HepG2 (cell line): ENCODE measurements around the gene DLX3. TPM values are rescaled to one million over a fixed set of nuclear protein-coding genes. Genes with fewer than 3 reads are reported as not detected.

Experiments used
- ATAC-seq: fragments of 200-7000 bp; cut with Tn5 transposase; 3 replicates; pipeline ENCODE4 v1.9.1; 2020; ENCODE audit warnings: mild to moderate bottlenecking, moderate library complexity
- BruUV-seq: library from RNA; stranded (reverse); fragments of 400-500 nt; replicated peaks from 2 replicates; lab custom pipeline; 2021; lab: Mats Ljungman, UMichigan
- CTCF ChIA-PET: fragments of 300-600 bp; formaldehyde crosslinking; extraction: SDS; loops from one replicate; lab custom pipeline; 2021; ENCODE audit warnings: low total read pairs, inconsistent platforms, low intra/inter-chr PET ratio; lab: Yijun Ruan, JAX
- POLR2A ChIA-PET: fragments of 350-600 bp; sonication (Branson Sonifier 250); formaldehyde crosslinking; loops from one replicate; lab custom pipeline; 2020; ENCODE audit warnings: antibody characterized with exemption, inconsistent platforms; lab: Yijun Ruan, JAX
- DNase-seq: peaks from one replicate; pipeline ENCODE4 v3.0.0-alpha.2; 2015; ENCODE audit warnings: low spot score
- FAIRE-seq: peaks from 3 replicates; lab custom pipeline; 2011; peaks lifted over from hg19 to GRCh38; lab: Jason Lieb, UNC
- H2AFZ ChIP-seq: one replicate; pipeline ENCODE4 v1.6.1; 2011; ENCODE audit warnings: low read length, inconsistent platforms
- H3K27ac ChIP-seq: fragments of 300-600 bp; 3 replicates; pipeline ENCODE4 v1.8.0; 2011; ENCODE audit warnings: mixed run types, mild to moderate bottlenecking, mixed read lengths, low read length, inconsistent platforms; ENCODE audit not compliant: insufficient read depth; ENCODE audit errors: extremely low read length
- H3K27me3 ChIP-seq, 2 experiments: fragments of 200-600 bp in 1 of 2; 2 replicates in 1 of 2; 3 replicates in 1 of 2; pipeline versions ENCODE4 v1.6.0 to v1.8.0; 2011; ENCODE audit warnings: low read length in 2 of 2, mild to moderate bottlenecking in 2 of 2, moderate library complexity in 2 of 2, inconsistent platforms in 1 of 2; ENCODE audit not compliant: insufficient read depth in 2 of 2, control insufficient read depth in 1 of 2
- H3K36me3 ChIP-seq, 2 experiments: fragments of 200-600 bp in 1 of 2; replicated peaks in 1 of 2; 2 replicates in 1 of 2; 3 replicates in 1 of 2; pipeline versions ENCODE4 v1.5.1 to v1.8.0; 2011; ENCODE audit warnings: low read length in 2 of 2, inconsistent platforms in 1 of 2; ENCODE audit not compliant: insufficient read depth in 2 of 2, control insufficient read depth in 1 of 2
- H3K4me1 ChIP-seq: 2 replicates; pipeline ENCODE4 v1.5.1; 2012; ENCODE audit warnings: low read length, inconsistent platforms; ENCODE audit not compliant: insufficient read depth
- H3K4me2 ChIP-seq: 2 replicates; pipeline ENCODE4 v1.6.0; 2011; ENCODE audit warnings: low read depth, low read length, inconsistent platforms
- H3K4me3 ChIP-seq, 3 experiments: fragments of 200-600 bp in 1 of 3; sonication (generic), shearing (Covaris generic) in 1 of 3; replicated peaks in 1 of 3; 2 replicates each; pipeline ENCODE4 v1.5.1; 2011 to 2016; ENCODE audit warnings: low read length in 3 of 3, inconsistent platforms in 2 of 3, low read depth in 2 of 3, mild to moderate bottlenecking in 2 of 3, control low read depth in 1 of 3, mixed read lengths in 1 of 3; ENCODE audit not compliant: insufficient read depth in 1 of 3
- H3K79me2 ChIP-seq: one replicate; pipeline ENCODE4 v1.6.1; 2011; ENCODE audit warnings: low read length, inconsistent platforms; ENCODE audit not compliant: insufficient read depth
- H3K9ac ChIP-seq: 2 replicates; pipeline ENCODE4 v1.6.0; 2011; ENCODE audit warnings: mild to moderate bottlenecking, low read depth, low read length, inconsistent platforms; ENCODE audit not compliant: insufficient read depth
- H3K9me3 ChIP-seq: 2 replicates; pipeline ENCODE4 v1.5.1; 2012; ENCODE audit warnings: mild to moderate bottlenecking, low read length
- H4K20me1 ChIP-seq: 2 replicates; pipeline ENCODE4 v1.6.0; 2011; ENCODE audit warnings: inconsistent platforms, mild to moderate bottlenecking, low read length, moderate library complexity; ENCODE audit not compliant: insufficient read depth
- ERF ChIP-seq: IDR thresholded peaks from 2 replicates; pipeline ENCODE4 v1.6.1; 2018; ENCODE audit warnings: missing biosample characterization, missing genetic modification reagents
- KDM2A ChIP-seq: sonication (generic); formaldehyde crosslinking; IDR thresholded peaks from 2 replicates; pipeline ENCODE4 v1.4.0; 2020; ENCODE audit warnings: low read depth, missing genetic modification reagents, borderline replicate concordance
- LCORL ChIP-seq, 2 experiments: fragments of 450-650 bp in 1 of 2; sonication (generic) in 1 of 2; formaldehyde crosslinking in 1 of 2; IDR thresholded peaks; 2 replicates each; pipeline versions ENCODE4 v1.5.0 to v1.6.1; 2017 to 2020; ENCODE audit warnings: antibody characterized with exemption in 1 of 2, missing genetic modification reagents in 1 of 2
- MEIS1 ChIP-seq: sonication (generic); formaldehyde crosslinking; IDR thresholded peaks from 2 replicates; pipeline ENCODE4 v1.9.0; 2021; ENCODE audit warnings: mild to moderate bottlenecking, missing genetic modification reagents, moderate library complexity, borderline replicate concordance
- NCOA1 ChIP-seq: sonication (generic); formaldehyde crosslinking; IDR thresholded peaks from 2 replicates; pipeline ENCODE4 v1.9.0; 2021; ENCODE audit warnings: missing genetic modification reagents
- ONECUT2 ChIP-seq: sonication (generic); formaldehyde crosslinking; IDR thresholded peaks from 2 replicates; pipeline ENCODE4 v1.4.0; 2020; ENCODE audit warnings: missing genetic modification reagents
- PHF21A ChIP-seq: sonication (generic); formaldehyde crosslinking; IDR thresholded peaks from 2 replicates; pipeline ENCODE4 v1.5.0; 2020; ENCODE audit warnings: mild to moderate bottlenecking, missing genetic modification reagents
- PHF8 ChIP-seq: sonication (generic); formaldehyde crosslinking; IDR thresholded peaks from 2 replicates; pipeline ENCODE4 v1.5.0; 2020; ENCODE audit warnings: missing genetic modification reagents
- POLR2AphosphoS5 ChIP-seq: IDR thresholded peaks from 2 replicates; pipeline ENCODE4 v1.6.1; 2012; ENCODE audit warnings: low read depth, low read length
- XRCC5 ChIP-seq: fragments of 200-400 bp; formaldehyde crosslinking; optimal IDR thresholded peaks from 2 replicates; pipeline ENCODE3; 2017; ENCODE audit warnings: mild to moderate bottlenecking, low read length
- ZNF232 ChIP-seq: sonication (generic); formaldehyde crosslinking; IDR thresholded peaks from 2 replicates; pipeline ENCODE4 v1.4.0; 2020; ENCODE audit warnings: missing genetic modification reagents, borderline replicate concordance
- ZNF331 ChIP-seq: sonication (generic); formaldehyde crosslinking; IDR thresholded peaks from 2 replicates; pipeline ENCODE4 v1.4.0; 2020; ENCODE audit warnings: missing genetic modification reagents
- ZNF44 ChIP-seq: sonication (generic); formaldehyde crosslinking; IDR thresholded peaks from 2 replicates; pipeline ENCODE4 v1.5.1; 2020; ENCODE audit warnings: mild to moderate bottlenecking, missing genetic modification reagents
- ZNF605 ChIP-seq: sonication (generic); formaldehyde crosslinking; IDR thresholded peaks from 2 replicates; pipeline ENCODE4 v1.8.0; 2022; ENCODE audit warnings: mild to moderate bottlenecking, missing genetic modification reagents
- ZNF672 ChIP-seq: sonication (generic); formaldehyde crosslinking; IDR thresholded peaks from 2 replicates; pipeline ENCODE4 v1.8.1; 2022; ENCODE audit warnings: missing genetic modification reagents
- ZNF772 ChIP-seq: sonication (generic); formaldehyde crosslinking; IDR thresholded peaks from 2 replicates; pipeline ENCODE4 v1.5.0; 2020; ENCODE audit warnings: mild to moderate bottlenecking, missing genetic modification reagents
- WGBS: methylation state at CpG from one replicate; pipeline ENCODE4 v1.1.6; 2017; ENCODE audit warnings: low lambda C conversion rate; 5-methylcytosine and 5-hydroxymethylcytosine counted together
- in situ Hi-C: cut with HindIII; loops from 2 replicates; pipeline ENCODE4 v1.10.0; 2017; ENCODE audit warnings: low pct_unique_long_range_greater_than_20kb; ENCODE audit not compliant: extremely low pct_ligation_motif_present
- intact Hi-C: fragments of 100-400 bp; cut with micrococcal nuclease; formaldehyde crosslinking; loops from one replicate; pipeline ENCODE4 v1.10.0; 2022; ENCODE audit not compliant: unreplicated experiment
- polyA plus RNA-seq, 8 experiments: library from polyadenylated mRNA; depleted of rRNA in 3 of 8; stranded (reverse) in 7 of 8; unstranded in 1 of 8; fragments of >200 nt; fragmentation: Illumina TruSeq in 4 of 8; extraction: Trizol in 4 of 8; gene quantifications; 2 replicates each; pipeline versions ENCODE4 v1.2.1 to v1.2.3, GENCODE V29; 2011 to 2016; ENCODE audit warnings: low read depth in 4 of 8, missing spikeins in 1 of 8, mixed read lengths in 1 of 8; ENCODE audit not compliant: insufficient read depth in 1 of 8
- total RNA-seq, 5 experiments: library from RNA; depleted of rRNA; stranded (reverse); fragments of >200 nt; fragmentation: Illumina TruSeq; extraction: Trizol; gene quantifications; 2 replicates each; pipeline ENCODE4 v1.2.3, GENCODE V29; 2016; ENCODE audit warnings: low read depth in 1 of 5
- TF ChIP-seq, protein P1 (sequence below): sonication (generic); formaldehyde crosslinking; conservative IDR thresholded peaks from 2 replicates; pipeline ENCODE4 v1.8.1; 2023; ENCODE audit warnings: missing genetic modification reagents
- TF ChIP-seq, protein P2 (sequence below): sonication (generic); formaldehyde crosslinking; IDR thresholded peaks from 2 replicates; pipeline ENCODE4 v1.4.0; 2020; ENCODE audit warnings: mild to moderate bottlenecking, missing genetic modification reagents

Gene DLX3
- total and polyA plus RNA-seq, 2 of the 13 experiments (the other 11 are each of a cell fraction or from before 2014, with no cell fraction given) = 0.03 TPM; not detected in 1

DNA sequence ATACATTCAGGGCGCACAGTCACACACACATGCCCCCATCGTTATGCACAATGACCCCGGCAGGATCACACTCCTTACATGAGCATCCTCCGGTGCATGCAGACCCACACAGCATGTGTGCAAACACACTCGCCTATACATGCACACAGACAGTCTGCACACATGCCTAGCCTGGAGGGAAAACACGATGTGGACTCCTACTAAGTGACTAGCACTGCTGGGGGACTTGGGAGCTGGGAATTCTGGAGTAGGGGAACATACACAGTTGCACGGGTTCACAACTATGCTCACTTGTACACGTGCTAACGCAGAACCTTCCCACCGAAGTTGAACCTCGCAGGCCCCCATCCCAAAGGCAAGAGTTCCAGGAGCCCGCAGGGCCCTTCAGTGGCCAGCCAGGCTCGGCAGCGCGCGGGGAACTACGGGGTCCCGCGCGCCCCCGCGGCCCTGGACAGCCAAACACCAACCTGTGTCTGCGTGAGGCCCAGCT, 2.0 kb downstream of the DLX3 start:
- DNase-seq = no peak
- peaks cover 32 to 92% of the 10 kb centered on the region in 2 experiments for H3K27me3 ChIP-seq
- no peak overlapping the region for H3K9ac ChIP-seq
- ChIA-PET POLR2A (no interaction called here), CTCF (interaction anchor here (7.9 kb wide), 1 partner anchor 132 kb away, joined by 284 read pairs; no protein-coding TSS in a partner anchor)
- H3K79me2 ChIP-seq = no peaks in the 10 kb centered on the region
- FAIRE-seq = no peak
- 13% methylated on average over 22 of the region's 23 CpGs for WGBS
- no peak overlapping the region for H3K27ac ChIP-seq
- peak overlapping the region; percentile 33 to 73 (median 43); a peak in 5 of 6 replicates for H3K4me3 ChIP-seq
- no TSS peak for BruUV-seq
- H3K9me3 ChIP-seq = no peaks in the 10 kb centered on the region
- in situ Hi-C loops (loop anchor here (5.0 kb wide), 1 partner anchor 41 kb away; no protein-coding TSS in a partner anchor), intact Hi-C loops (no loop called here)
- peak overlapping the region; percentile 72 for H3K4me2 ChIP-seq
- no peak for ATAC-seq
- H3K4me1 ChIP-seq = peaks cover 41% of the 10 kb centered on the region
- H3K36me3 ChIP-seq = no peaks in the 10 kb centered on the region
- no peaks in the 10 kb centered on the region for H4K20me1 ChIP-seq
- H2AFZ ChIP-seq = no peak overlapping the region
- no peak for TF ChIP-seq ZNF605 (CRISPR knock-in tag)
- 0 out of 2 replicates have a peak, but pooled peaks have one; percentile 41 for TF ChIP-seq ZNF44 (CRISPR knock-in tag)
- no peak for TF ChIP-seq ZNF772 (CRISPR knock-in tag)
- TF ChIP-seq NCOA1 (CRISPR knock-in tag) = no peak
- TF ChIP-seq ONECUT2 (CRISPR knock-in tag) = no peak
- TF ChIP-seq LCORL (IDR thresholded peaks at IDR 0.05) = no peak
- TF ChIP-seq LCORL (CRISPR knock-in tag; IDR thresholded peaks at IDR 0.05) = peak; percentile 44; the same call in 1 of the 2 replicates
- TF ChIP-seq, protein P1, sequence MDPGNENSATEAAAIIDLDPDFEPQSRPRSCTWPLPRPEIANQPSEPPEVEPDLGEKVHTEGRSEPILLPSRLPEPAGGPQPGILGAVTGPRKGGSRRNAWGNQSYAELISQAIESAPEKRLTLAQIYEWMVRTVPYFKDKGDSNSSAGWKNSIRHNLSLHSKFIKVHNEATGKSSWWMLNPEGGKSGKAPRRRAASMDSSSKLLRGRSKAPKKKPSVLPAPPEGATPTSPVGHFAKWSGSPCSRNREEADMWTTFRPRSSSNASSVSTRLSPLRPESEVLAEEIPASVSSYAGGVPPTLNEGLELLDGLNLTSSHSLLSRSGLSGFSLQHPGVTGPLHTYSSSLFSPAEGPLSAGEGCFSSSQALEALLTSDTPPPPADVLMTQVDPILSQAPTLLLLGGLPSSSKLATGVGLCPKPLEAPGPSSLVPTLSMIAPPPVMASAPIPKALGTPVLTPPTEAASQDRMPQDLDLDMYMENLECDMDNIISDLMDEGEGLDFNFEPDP (CRISPR knock-in tag) = no peak
- TF ChIP-seq ZNF672 (CRISPR knock-in tag) = no peak
- no peak for TF ChIP-seq ZNF331 (CRISPR knock-in tag)
- TF ChIP-seq ZNF232 (CRISPR knock-in tag) = no peak
- TF ChIP-seq ERF = no peak
- no peak for TF ChIP-seq POLR2AphosphoS5
- TF ChIP-seq PHF8 (CRISPR knock-in tag) = 0 out of 2 replicates have a peak, but pooled peaks have one; percentile 29
- TF ChIP-seq KDM2A (CRISPR knock-in tag) = no peak
- TF ChIP-seq PHF21A (CRISPR knock-in tag) = 0 out of 2 replicates have a peak, but pooled peaks have one; percentile 27
- TF ChIP-seq XRCC5 = no peak
- TF ChIP-seq, protein P2, sequence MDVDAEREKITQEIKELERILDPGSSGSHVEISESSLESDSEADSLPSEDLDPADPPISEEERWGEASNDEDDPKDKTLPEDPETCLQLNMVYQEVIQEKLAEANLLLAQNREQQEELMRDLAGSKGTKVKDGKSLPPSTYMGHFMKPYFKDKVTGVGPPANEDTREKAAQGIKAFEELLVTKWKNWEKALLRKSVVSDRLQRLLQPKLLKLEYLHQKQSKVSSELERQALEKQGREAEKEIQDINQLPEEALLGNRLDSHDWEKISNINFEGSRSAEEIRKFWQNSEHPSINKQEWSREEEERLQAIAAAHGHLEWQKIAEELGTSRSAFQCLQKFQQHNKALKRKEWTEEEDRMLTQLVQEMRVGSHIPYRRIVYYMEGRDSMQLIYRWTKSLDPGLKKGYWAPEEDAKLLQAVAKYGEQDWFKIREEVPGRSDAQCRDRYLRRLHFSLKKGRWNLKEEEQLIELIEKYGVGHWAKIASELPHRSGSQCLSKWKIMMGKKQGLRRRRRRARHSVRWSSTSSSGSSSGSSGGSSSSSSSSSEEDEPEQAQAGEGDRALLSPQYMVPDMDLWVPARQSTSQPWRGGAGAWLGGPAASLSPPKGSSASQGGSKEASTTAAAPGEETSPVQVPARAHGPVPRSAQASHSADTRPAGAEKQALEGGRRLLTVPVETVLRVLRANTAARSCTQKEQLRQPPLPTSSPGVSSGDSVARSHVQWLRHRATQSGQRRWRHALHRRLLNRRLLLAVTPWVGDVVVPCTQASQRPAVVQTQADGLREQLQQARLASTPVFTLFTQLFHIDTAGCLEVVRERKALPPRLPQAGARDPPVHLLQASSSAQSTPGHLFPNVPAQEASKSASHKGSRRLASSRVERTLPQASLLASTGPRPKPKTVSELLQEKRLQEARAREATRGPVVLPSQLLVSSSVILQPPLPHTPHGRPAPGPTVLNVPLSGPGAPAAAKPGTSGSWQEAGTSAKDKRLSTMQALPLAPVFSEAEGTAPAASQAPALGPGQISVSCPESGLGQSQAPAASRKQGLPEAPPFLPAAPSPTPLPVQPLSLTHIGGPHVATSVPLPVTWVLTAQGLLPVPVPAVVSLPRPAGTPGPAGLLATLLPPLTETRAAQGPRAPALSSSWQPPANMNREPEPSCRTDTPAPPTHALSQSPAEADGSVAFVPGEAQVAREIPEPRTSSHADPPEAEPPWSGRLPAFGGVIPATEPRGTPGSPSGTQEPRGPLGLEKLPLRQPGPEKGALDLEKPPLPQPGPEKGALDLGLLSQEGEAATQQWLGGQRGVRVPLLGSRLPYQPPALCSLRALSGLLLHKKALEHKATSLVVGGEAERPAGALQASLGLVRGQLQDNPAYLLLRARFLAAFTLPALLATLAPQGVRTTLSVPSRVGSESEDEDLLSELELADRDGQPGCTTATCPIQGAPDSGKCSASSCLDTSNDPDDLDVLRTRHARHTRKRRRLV (CRISPR knock-in tag) = no peak
- TF ChIP-seq MEIS1 (CRISPR knock-in tag) = 0 out of 2 replicates have a peak, but pooled peaks have one; percentile 16
